Kidney tubule cell (primary cell): ENCODE data around the gene P4HA2.
A peak's percentile ranks its signal among the peaks of the same experiment; 100 is the strongest.

Experiments used
- DNase-seq: peaks from one replicate; pipeline ENCODE4 v3.0.0-alpha.2; 2018; ENCODE audit warnings: low spot score

The P4HA2 gene

GRCh38 chr5:132227485-132228240 lies at the start of gene P4HA2:
Gene P4HA2 (minus strand): TSS chr5:132227853. CDS start chr5:132218626, 9,227 bp downstream.
- peak; percentile 91 for DNase-seq

- DNase-seq = no peak
These were observed 49.6 kb upstream of the P4HA2 start for GRCh38 chr5:132277256-132277655.

- no peak for DNase-seq
These were observed 47.9 kb upstream of the P4HA2 start for GRCh38 chr5:132275367-132276220.

- DNase-seq = no peak
These were observed 46.6 kb upstream of the P4HA2 start for GRCh38 chr5:132274050-132274792.

- peak; percentile 77 for DNase-seq
These were observed 46.0 kb upstream of the P4HA2 start for GRCh38 chr5:132273631-132274030.

- peak; percentile 72 for DNase-seq
These were observed 44.9 kb upstream of the P4HA2 start for GRCh38 chr5:132272311-132273210.

GRCh38 chr5:132271251-132272246 lies 43.9 kb upstream of the P4HA2 start:
- peak; percentile 65 for DNase-seq

GRCh38 chr5:132270706-132271105 lies 43.1 kb upstream of the P4HA2 start:
- DNase-seq = no peak

GRCh38 chr5:132270335-132270665 lies 42.6 kb upstream of the P4HA2 start:
- no peak for DNase-seq

GRCh38 chr5:132269635-132270334 lies 42.1 kb upstream of the P4HA2 start:
- DNase-seq = no peak

- peak; percentile 96 for DNase-seq
These were observed 41.3 kb upstream of the P4HA2 start for GRCh38 chr5:132268769-132269551.

- peak; percentile 65 for DNase-seq
These were observed 40.5 kb upstream of the P4HA2 start for GRCh38 chr5:132267931-132268768.

GRCh38 chr5:132267166-132267739 lies 39.6 kb upstream of the P4HA2 start:
- no peak for DNase-seq

GRCh38 chr5:132266836-132267160 lies 39.1 kb upstream of the P4HA2 start:
- DNase-seq = no peak

- peak; percentile 47 for DNase-seq
These were observed 38.6 kb upstream of the P4HA2 start for GRCh38 chr5:132266031-132266835.

- DNase-seq = peak; percentile 98
These were observed 37.8 kb upstream of the P4HA2 start for GRCh38 chr5:132265336-132266030.
